Gastrocnemius medialis (tissue), 4 donors: ENCODE measurements around the gene ADAMTS2. TPM values are rescaled to one million over a fixed set of nuclear protein-coding genes. Genes with fewer than 3 reads are reported as not detected.

Experiments
- ATAC-seq, 2 donors: fragments of 150-250 bp; one replicate each; pipeline ENCODE4 v1.9.1; 2016
- DNase-seq, 2 donors: peaks; one replicate each; pipeline ENCODE4 v3.0.0-alpha.2; 2019
- H3K27ac ChIP-seq, 4 donors: fragments of 200-600 bp; sonication (generic); 1 replicate in 1 of 4; 2 replicates in 3 of 4; pipeline ENCODE4 v1.5.1; 2016 to 2018; ENCODE audit warnings: mild to moderate bottlenecking in 2 of 4, moderate library complexity in 1 of 4
- H3K27me3 ChIP-seq, 3 donors: fragments of 200-600 bp; sonication (generic) in 2 of 3; 1 replicate in 1 of 3; 2 replicates in 2 of 3; pipeline versions ENCODE4 v1.5.1 to v1.6.0; 2016 to 2019; ENCODE audit warnings: mild to moderate bottlenecking in 1 of 3, moderate library complexity in 1 of 3
- H3K36me3 ChIP-seq, 2 donors: fragments of 200-600 bp; sonication (generic) in 1 of 2; one replicate each; pipeline ENCODE4 v1.5.1; 2017 to 2018
- H3K4me1 ChIP-seq, 2 donors: fragments of 200-600 bp; sonication (generic) in 1 of 2; one replicate each; pipeline ENCODE4 v1.5.1; 2016 to 2017; ENCODE audit warnings: mild to moderate bottlenecking in 2 of 2
- H3K4me3 ChIP-seq, 4 donors: fragments of 200-600 bp; sonication (generic) in 3 of 4; 1 replicate in 1 of 4; 2 replicates in 3 of 4; pipeline ENCODE4 v1.5.1; 2016 to 2019; ENCODE audit warnings: mild to moderate bottlenecking in 2 of 4
- H3K9me3 ChIP-seq, 3 donors: fragments of 200-600 bp; sonication (generic) in 2 of 3; 1 replicate in 1 of 3; 2 replicates in 2 of 3; pipeline ENCODE4 v1.5.1; 2016 to 2019
- POLR2A ChIP-seq, 2 donors: fragments of 450-650 bp; IDR thresholded peaks; one replicate each; pipeline ENCODE4 v1.6.1; 2017; ENCODE audit warnings: antibody characterized with exemption in 2 of 2, mild to moderate bottlenecking in 2 of 2, moderate library complexity in 2 of 2
- in situ Hi-C, 4 donors: fragments of 200-750 bp; cut with MboI; loops; one replicate each; pipeline versions ENCODE4 v1.15.0 to v1.8.0; 2017; ENCODE audit warnings: low sequenced_read_pairs in 4 of 4
- intact Hi-C: fragments of 100-400 bp; cut with DNase I; formaldehyde crosslinking; loops from one replicate; pipeline ENCODE4 v1.15.1; 2023; ENCODE audit warnings: low total_unique reads
- total RNA-seq, 4 donors: library from RNA; depleted of rRNA; stranded (reverse); fragments of >200 nt; gene quantifications; one replicate each; pipeline versions ENCODE4 v1.1.0 to v1.2.3, GENCODE V29; 2016
- TF ChIP-seq, protein P1 (sequence below), 5 experiments: fragments of 450-650 bp in 3 of 5; fragments of 200-600 bp in 2 of 5; sonication (generic) in 2 of 5; IDR thresholded peaks in 4 of 5; conservative IDR thresholded peaks in 1 of 5; 1 replicate in 4 of 5; 2 replicates in 1 of 5; pipeline ENCODE4 v1.5.1; 2016 to 2019; ENCODE audit warnings: antibody characterized with exemption in 5 of 5, mild to moderate bottlenecking in 3 of 5, moderate library complexity in 3 of 5

Gene ADAMTS2
- total RNA-seq, 4 donors from 2014 or later = 0.78 to 3.8 (median 2.0) TPM

DNA sequence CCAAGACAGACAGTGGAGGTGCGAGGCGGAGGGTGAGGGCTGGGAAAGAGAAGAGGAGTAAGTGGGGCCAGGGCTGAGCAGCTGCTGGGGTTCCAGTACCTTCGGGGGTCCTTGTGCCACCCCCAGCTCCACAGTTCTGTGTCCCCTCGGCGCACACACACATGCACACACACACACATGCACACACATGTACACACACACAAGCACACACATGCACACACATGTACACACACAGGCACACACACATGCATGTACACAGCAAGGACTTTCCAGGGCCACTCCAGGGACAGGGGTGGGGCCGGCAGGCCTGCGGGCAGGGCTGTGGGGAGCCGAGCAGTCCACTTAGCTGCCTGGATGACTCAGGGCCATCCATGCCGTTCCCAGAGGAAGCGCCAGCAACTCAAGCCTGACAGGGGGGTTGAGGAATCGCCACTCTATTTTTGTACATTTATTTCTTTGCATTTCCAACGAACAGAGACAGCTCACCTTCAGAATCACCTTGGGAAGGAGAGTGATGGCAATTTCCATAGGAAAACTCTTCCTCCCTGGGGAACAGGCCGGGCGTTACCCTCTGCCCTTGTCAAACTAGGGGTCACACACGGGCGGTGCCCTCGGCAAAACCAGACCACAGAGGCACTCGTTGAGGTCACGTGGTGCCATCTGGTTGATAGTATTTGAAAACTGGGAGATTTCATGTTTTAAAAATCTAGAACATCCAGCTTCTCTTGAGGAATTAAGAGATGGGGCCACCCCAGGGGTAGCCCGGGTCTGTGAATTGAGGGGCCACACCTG is 135.7 kb downstream of the ADAMTS2 start:
- H3K27ac ChIP-seq = no peak overlapping the region
- DNase-seq (no peak), ATAC-seq (no peak)
- intact Hi-C loops = no loop called here
- no peaks in the 10 kb centered on the region for H3K27me3 ChIP-seq
- H3K36me3 ChIP-seq = no peaks in the 10 kb centered on the region
- no peaks in the 10 kb centered on the region for H3K4me1 ChIP-seq
- TF ChIP-seq, protein P1, sequence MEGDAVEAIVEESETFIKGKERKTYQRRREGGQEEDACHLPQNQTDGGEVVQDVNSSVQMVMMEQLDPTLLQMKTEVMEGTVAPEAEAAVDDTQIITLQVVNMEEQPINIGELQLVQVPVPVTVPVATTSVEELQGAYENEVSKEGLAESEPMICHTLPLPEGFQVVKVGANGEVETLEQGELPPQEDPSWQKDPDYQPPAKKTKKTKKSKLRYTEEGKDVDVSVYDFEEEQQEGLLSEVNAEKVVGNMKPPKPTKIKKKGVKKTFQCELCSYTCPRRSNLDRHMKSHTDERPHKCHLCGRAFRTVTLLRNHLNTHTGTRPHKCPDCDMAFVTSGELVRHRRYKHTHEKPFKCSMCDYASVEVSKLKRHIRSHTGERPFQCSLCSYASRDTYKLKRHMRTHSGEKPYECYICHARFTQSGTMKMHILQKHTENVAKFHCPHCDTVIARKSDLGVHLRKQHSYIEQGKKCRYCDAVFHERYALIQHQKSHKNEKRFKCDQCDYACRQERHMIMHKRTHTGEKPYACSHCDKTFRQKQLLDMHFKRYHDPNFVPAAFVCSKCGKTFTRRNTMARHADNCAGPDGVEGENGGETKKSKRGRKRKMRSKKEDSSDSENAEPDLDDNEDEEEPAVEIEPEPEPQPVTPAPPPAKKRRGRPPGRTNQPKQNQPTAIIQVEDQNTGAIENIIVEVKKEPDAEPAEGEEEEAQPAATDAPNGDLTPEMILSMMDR (IDR thresholded peaks at IDR 0.05 in 4 of 5, conservative IDR thresholded peaks at IDR 0.05 in 1 of 5) = no peak
- no peak for TF ChIP-seq POLR2A (IDR thresholded peaks at IDR 0.05)
- H3K9me3 ChIP-seq = no peaks in the 10 kb centered on the region
- in situ Hi-C loops = no loop called here
- H3K4me3 ChIP-seq = no peak overlapping the region

DNA sequence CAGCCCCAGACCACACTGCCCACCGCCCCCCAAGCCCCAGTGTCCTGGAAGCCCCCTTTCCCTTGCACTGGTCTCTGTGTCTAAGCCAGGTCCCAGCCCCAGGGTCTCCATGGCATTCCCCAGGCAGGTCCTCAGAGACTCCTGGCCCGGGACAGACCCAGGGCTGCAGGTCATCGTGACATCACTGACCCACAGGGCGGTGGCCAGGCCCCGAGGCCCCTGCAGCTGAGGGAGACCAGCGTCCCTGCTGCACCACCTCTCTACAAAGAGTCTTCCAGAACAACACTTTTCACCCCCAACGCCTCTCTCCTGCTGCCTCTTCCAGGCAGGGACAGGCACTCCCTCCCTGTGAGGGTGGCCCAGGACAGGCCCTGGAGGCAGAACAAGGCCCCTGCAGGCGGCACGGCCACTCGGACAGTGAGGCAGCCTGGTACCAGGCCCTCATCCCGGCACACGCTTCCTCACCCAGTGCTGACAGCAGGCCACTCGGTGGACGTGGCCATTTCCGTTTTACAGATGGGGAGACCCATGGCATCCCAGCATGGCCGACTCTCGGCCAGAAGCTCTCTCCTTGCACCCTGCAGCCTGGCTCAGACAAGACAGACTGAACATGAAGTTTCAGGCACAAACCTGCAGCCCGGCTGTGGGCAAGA is 136.4 kb downstream of the ADAMTS2 start:
- Histone ChIP-seq H3K4me3 (no peak overlapping the region), H3K36me3 (no peaks in the 10 kb centered on the region), H3K9me3 (no peaks in the 10 kb centered on the region), H3K27me3 (no peaks in the 10 kb centered on the region), H3K27ac (no peak overlapping the region), H3K4me1 (no peaks in the 10 kb centered on the region)
- TF ChIP-seq, protein P1 (IDR thresholded peaks at IDR 0.05 in 4 of 5, conservative IDR thresholded peaks at IDR 0.05 in 1 of 5) = no peak
- no peak for TF ChIP-seq POLR2A (IDR thresholded peaks at IDR 0.05)
- ATAC-seq = no peak
- intact Hi-C loops (no loop called here), in situ Hi-C loops (no loop called here)
- DNase-seq = no peak

DNA sequence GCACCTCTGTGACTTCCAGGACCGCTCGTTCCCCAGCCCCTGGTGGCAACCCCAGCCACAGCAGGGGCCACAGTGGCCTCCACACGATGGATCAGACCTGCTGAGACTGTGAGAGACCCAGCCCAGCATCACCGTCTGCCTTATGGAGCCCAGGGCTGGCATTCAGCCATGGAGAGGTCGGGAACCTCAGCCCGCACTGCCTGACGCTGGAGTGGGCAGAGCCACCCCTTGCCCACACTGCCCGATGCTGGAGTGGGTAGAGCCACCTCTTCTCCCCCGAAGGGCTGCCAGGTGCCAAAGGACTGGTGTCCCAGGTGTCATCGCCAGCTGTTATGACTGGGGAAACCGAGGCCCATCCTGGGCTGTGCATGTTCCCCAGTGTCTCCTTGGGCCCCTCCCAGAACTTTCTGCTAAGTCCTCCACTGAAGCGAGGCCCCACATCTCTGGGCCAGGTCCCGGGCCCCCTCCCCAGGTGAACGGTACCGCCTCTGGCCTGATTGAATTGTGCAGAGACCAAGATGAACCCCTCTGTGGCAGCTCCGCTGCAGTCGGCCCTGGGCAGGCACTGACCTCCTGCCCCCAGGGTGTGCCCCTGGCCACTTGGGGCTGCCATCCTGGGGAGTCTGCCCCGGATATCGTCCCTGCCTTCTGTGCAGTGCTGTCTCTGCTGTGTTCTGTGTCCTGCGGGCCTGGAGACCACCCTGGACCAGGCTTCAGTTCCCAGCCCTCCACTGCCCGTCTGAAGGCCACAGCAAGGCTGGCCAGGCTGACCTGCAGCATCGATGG is 137.1 kb downstream of the ADAMTS2 start:
- TF ChIP-seq POLR2A (IDR thresholded peaks at IDR 0.05) = no peak
- TF ChIP-seq, protein P1 (IDR thresholded peaks at IDR 0.05 in 4 of 5, conservative IDR thresholded peaks at IDR 0.05 in 1 of 5) = no peak
- DNase-seq (no peak), ATAC-seq (no peak)
- intact Hi-C loops (no loop called here), in situ Hi-C loops (no loop called here)
- Histone ChIP-seq H3K36me3 (no peaks in the 10 kb centered on the region), H3K27me3 (no peaks in the 10 kb centered on the region), H3K4me1 (no peaks in the 10 kb centered on the region), H3K9me3 (no peaks in the 10 kb centered on the region), H3K27ac (no peak overlapping the region), H3K4me3 (no peak overlapping the region)

DNA sequence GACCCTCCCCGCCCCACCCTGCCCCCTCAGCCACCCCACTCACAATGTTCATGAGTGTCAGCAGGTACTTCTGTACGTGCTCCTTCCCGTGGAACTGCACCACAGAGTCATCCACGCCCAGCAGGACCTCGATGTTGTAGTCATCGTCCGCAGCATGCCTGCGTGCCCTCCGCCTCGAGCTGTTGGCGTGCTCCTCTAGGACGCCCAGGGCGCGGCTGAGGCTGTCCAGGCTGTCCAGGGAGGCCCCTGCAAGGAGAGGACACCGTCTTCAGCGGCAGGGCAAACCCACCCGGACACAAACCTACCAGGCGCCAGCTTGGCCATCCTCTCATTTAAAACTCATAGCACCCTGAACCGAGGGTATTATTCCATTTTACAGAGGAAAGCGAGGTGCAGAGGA is 137.8 kb downstream of the ADAMTS2 start:
- TF ChIP-seq, protein P1 (IDR thresholded peaks at IDR 0.05 in 4 of 5, conservative IDR thresholded peaks at IDR 0.05 in 1 of 5) = no peak
- TF ChIP-seq POLR2A (IDR thresholded peaks at IDR 0.05) = no peak
- no peak for DNase-seq
- no peaks in the 10 kb centered on the region for H3K9me3 ChIP-seq
- H3K4me1 ChIP-seq = no peaks in the 10 kb centered on the region
- H3K4me3 ChIP-seq = no peak overlapping the region
- intact Hi-C loops = no loop called here
- in situ Hi-C loops = no loop called here
- H3K27ac ChIP-seq = no peak overlapping the region
- H3K27me3 ChIP-seq = no peaks in the 10 kb centered on the region
- H3K36me3 ChIP-seq = no peaks in the 10 kb centered on the region
- ATAC-seq = no peak
